GM19372 (cell line): ENCODE measurements around the gene GLMN.

ENCODE experiments used
- ATAC-seq: cut with Tn5 transposase; IDR thresholded peaks from one replicate; pipeline ENCODE4 v1.9.1; 2021; ENCODE audit warnings: mild to moderate bottlenecking, low read depth, moderate library complexity; ENCODE audit not compliant: unreplicated experiment

GLMN gene

GRCh38 chr1:92201973-92202372 lies 96.8 kb downstream of the GLMN start:
- no peak for ATAC-seq
